Gastroesophageal sphincter (tissue), 2 donors: ENCODE data around the gene MKNK2.
"Not testable (repeated sequence)": the region's sequence is repeated elsewhere in the genome, so short reads cannot be mapped to it uniquely, and the experiment has no call there.

ENCODE experiments used
- POLR2A ChIP-seq, 2 donors: fragments of 450-650 bp; IDR thresholded peaks; one replicate each; pipeline ENCODE4 v1.6.1; 2017; ENCODE audit warnings: antibody characterized with exemption in 2 of 2, mild to moderate bottlenecking in 2 of 2, moderate library complexity in 1 of 2
- POLR2AphosphoS5 ChIP-seq: sonication (generic); formaldehyde crosslinking; IDR thresholded peaks from one replicate; pipeline ENCODE4 v1.6.1; 2017; ENCODE audit warnings: antibody characterized with exemption

DNA sequence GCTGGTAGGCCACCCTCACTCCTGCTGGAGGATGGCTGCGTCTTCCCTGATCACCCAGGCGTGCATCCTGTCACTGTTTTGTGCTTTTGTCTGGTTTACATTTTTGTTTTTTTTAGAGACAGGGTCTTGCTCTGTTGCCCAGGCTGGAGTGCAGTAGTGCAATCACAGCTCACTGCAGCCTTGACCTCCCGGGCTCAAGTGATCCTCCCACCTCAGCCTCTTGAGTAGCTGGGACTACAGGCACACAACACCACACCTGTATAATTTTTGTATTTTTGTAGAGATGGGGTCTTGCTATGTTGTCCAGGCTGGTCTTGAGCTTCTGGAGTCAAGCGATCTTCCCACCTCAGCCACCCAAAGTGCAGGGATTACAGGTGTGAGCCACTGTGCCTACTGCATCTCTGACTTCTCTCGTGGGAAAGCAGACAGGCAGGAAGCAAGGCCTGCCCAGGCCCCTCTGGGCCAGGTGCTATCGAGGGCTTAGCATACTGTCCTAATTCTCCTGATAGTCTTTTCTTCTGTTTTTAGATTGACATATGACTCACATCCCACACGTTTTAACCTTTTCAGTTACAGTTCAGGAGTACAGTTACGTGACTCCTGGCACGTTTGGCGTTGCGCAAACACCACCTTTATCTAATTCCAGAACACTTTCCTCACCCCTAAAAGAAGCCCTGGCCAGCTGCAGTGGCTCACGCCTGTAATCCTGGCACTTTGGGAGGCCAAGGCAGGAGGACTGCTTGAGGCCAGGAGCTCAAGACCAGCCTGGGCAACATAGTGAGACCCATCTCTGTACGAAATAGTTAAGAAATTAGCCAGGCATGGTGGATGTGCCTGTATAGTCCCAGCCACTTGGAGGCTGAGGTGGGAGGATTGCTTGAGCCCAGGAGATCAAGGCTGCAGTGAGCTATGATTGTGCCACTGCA, 35.9 kb upstream of the MKNK2 start:
- peak; percentile 27 for TF ChIP-seq POLR2AphosphoS5
- not testable (repeated sequence) for TF ChIP-seq POLR2A (IDR thresholded peaks at IDR 0.05)
